Skin epidermis (tissue), 12 donors: Measurements from ENCODE around the gene ADGRD1.

Experiments used
- H3K27ac ChIP-seq, 21 experiments: fragments of 200-600 bp; sonication (generic) in 11 of 21; one replicate each; pipeline ENCODE4 v1.5.0; 2020; ENCODE audit warnings: mild to moderate bottlenecking in 3 of 21, inconsistent platforms in 2 of 21, moderate library complexity in 2 of 21
- H3K4me3 ChIP-seq, 7 experiments: fragments of 200-600 bp; sonication (generic) in 2 of 7; one replicate each; pipeline ENCODE4 v1.5.0; 2020; ENCODE audit warnings: inconsistent platforms in 2 of 7, mild to moderate bottlenecking in 2 of 7, moderate library complexity in 1 of 7

ADGRD1 gene

GRCh38 chr12:131135311-131135785 lies 181.6 kb downstream of the ADGRD1 start:
- no peak overlapping the region for H3K27ac ChIP-seq
- H3K4me3 ChIP-seq: no peak overlapping the region

- no peak overlapping the region for H3K27ac ChIP-seq
- H3K4me3 ChIP-seq: no peak overlapping the region
Measured at GRCh38 chr12:131135786-131136538, 182.3 kb downstream of the ADGRD1 start.

- no peak overlapping the region for H3K27ac ChIP-seq
Measured at GRCh38 chr12:131136539-131136872, 182.8 kb downstream of the ADGRD1 start.

GRCh38 chr12:131137009-131137835 lies 183.5 kb downstream of the ADGRD1 start:
- H3K27ac ChIP-seq: no peak overlapping the region
- no peak overlapping the region for H3K4me3 ChIP-seq

More at GRCh38 chr12:131136539-131136872, 182.8 kb downstream of the ADGRD1 start:
- no peak overlapping the region for H3K4me3 ChIP-seq

- no peak overlapping the region for H3K4me3 ChIP-seq
- H3K27ac ChIP-seq: no peak overlapping the region
Measured at GRCh38 chr12:131137836-131138637, 184.3 kb downstream of the ADGRD1 start.

GRCh38 chr12:131138638-131139362 lies 185.1 kb downstream of the ADGRD1 start:
- H3K4me3 ChIP-seq: no peak overlapping the region
- H3K27ac ChIP-seq: no peak overlapping the region

- Histone ChIP-seq H3K27ac (no peak overlapping the region), H3K4me3 (no peak overlapping the region)
Measured at GRCh38 chr12:131139363-131140068, 185.8 kb downstream of the ADGRD1 start.

GRCh38 chr12:131140069-131140435 lies 186.3 kb downstream of the ADGRD1 start:
- Histone ChIP-seq H3K4me3 (no peak overlapping the region), H3K27ac (no peak overlapping the region)

- no peak overlapping the region for H3K27ac ChIP-seq
- H3K4me3 ChIP-seq: no peak overlapping the region
Measured at GRCh38 chr12:131140697-131141096, 187.0 kb downstream of the ADGRD1 start.

GRCh38 chr12:131141514-131141913 lies 187.8 kb downstream of the ADGRD1 start:
- Histone ChIP-seq H3K4me3 (no peak overlapping the region), H3K27ac (no peak overlapping the region)

GRCh38 chr12:131142891-131143657 lies 189.4 kb downstream of the ADGRD1 start:
- Histone ChIP-seq H3K4me3 (no peak overlapping the region), H3K27ac (no peak overlapping the region)

GRCh38 chr12:131146173-131146675 lies 192.5 kb downstream of the ADGRD1 start:
- no peak overlapping the region for H3K27ac ChIP-seq
- no peak overlapping the region for H3K4me3 ChIP-seq

GRCh38 chr12:131147293-131147692 lies 193.6 kb downstream of the ADGRD1 start:
- Histone ChIP-seq H3K27ac (no peak overlapping the region), H3K4me3 (no peak overlapping the region)

GRCh38 chr12:131147894-131148293 lies 194.2 kb downstream of the ADGRD1 start:
- H3K4me3 ChIP-seq: no peak overlapping the region
- no peak overlapping the region for H3K27ac ChIP-seq

GRCh38 chr12:131151558-131152345 lies 198.0 kb downstream of the ADGRD1 start:
- Histone ChIP-seq H3K4me3 (no peak overlapping the region), H3K27ac (no peak overlapping the region)

GRCh38 chr12:131152587-131152986 lies 198.9 kb downstream of the ADGRD1 start:
- Histone ChIP-seq H3K27ac (no peak overlapping the region), H3K4me3 (no peak overlapping the region)

- H3K4me3 ChIP-seq: no peak overlapping the region
- no peak overlapping the region for H3K27ac ChIP-seq
Measured at GRCh38 chr12:131153016-131153415, 199.3 kb downstream of the ADGRD1 start.
